Activated T-helper 2 cell treated with anti-CD3 and anti-CD28 coated beads, Interferon-gamma antibody, Interleukin-2, Interleukin-4, amounts not matched to agents 10 μg/mL and 5 μg/mL and 100 μg/mL, durations not matched to agents 14 hours and 24 hours and 36 hours (primary cell): ENCODE data around the gene NMT1. TPM values are rescaled to one million over a fixed set of nuclear protein-coding genes. Genes with fewer than 3 reads are reported as not detected.

ENCODE experiments used
- DNase-seq: peaks from one replicate; pipeline ENCODE4 v3.0.0; 2021; ENCODE audit warnings: low spot score
- H3K27ac Mint-ChIP-seq: one replicate; pipeline ENCODE4 v1.8.0; 2021; ENCODE audit warnings: mixed read lengths
- H3K27me3 Mint-ChIP-seq: one replicate; pipeline ENCODE4 v1.8.0; 2021; ENCODE audit warnings: low read depth, mixed read lengths
- H3K36me3 Mint-ChIP-seq: one replicate; pipeline ENCODE4 v1.8.0; 2021; ENCODE audit warnings: low read depth, mixed read lengths
- H3K4me1 Mint-ChIP-seq: one replicate; pipeline ENCODE4 v1.8.0; 2021; ENCODE audit warnings: low read depth, mixed read lengths
- H3K4me3 Mint-ChIP-seq: one replicate; pipeline ENCODE4 v1.8.0; 2021; ENCODE audit warnings: low read depth, mild to moderate bottlenecking, moderate library complexity, mixed read lengths
- H3K9me3 Mint-ChIP-seq: one replicate; pipeline ENCODE4 v1.8.0; 2021; ENCODE audit warnings: mixed read lengths
- intact Hi-C: fragments of 100-400 bp; cut with micrococcal nuclease; formaldehyde crosslinking; loops from one replicate; pipeline ENCODE4 v1.15.1; 2023
- total RNA-seq: library from RNA; stranded (reverse); gene quantifications from 2 replicates; pipeline ENCODE4 v1.2.3, GENCODE V29; 2022

Gene NMT1
- total RNA-seq, 1 donor from 2014 or later: 173 TPM

GRCh38 chr17:45092911-45093430, 31.9 kb downstream of the NMT1 start:
- Mint-ChIP-seq H3K27me3 (no peaks in the 10 kb centered on the region), H3K4me3 (no peak overlapping the region), H3K4me1 (peaks cover 1% of the 10 kb centered on the region), H3K27ac (no peak overlapping the region), H3K36me3 (peaks cover 73% of the 10 kb centered on the region), H3K9me3 (no peaks in the 10 kb centered on the region)
- intact Hi-C loops: no loop called here
- no peak for DNase-seq

- H3K9me3 Mint-ChIP-seq: no peaks in the 10 kb centered on the region
- H3K27ac Mint-ChIP-seq: no peak overlapping the region
- H3K27me3 Mint-ChIP-seq: no peaks in the 10 kb centered on the region
- intact Hi-C loops: no loop called here
- H3K4me3 Mint-ChIP-seq: no peak overlapping the region
- no peak for DNase-seq
- H3K36me3 Mint-ChIP-seq: peaks cover 74% of the 10 kb centered on the region
- H3K4me1 Mint-ChIP-seq: no peaks in the 10 kb centered on the region
Measured at GRCh38 chr17:45093444-45094110, 32.5 kb downstream of the NMT1 start.

DNA sequence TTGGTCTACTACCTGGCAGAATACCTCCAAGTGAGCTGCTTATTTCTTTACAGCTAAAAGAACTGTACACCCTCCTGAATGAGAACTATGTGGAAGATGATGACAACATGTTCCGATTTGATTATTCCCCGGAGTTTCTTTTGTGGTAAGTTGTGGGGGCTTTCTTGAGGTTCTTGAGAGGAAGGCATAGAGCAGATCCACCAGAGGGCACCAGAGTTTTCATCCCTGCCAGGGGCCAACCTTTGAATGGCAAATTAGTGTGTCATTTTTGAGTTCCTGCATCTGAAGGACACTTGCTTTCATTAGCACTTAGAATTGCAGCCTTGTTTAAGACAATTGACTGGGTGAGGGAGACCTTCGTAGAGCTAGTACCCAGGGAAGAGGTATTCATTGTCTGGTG, 35.0 kb downstream of the NMT1 start:
- H3K36me3 Mint-ChIP-seq: peaks cover 72% of the 10 kb centered on the region

DNA sequence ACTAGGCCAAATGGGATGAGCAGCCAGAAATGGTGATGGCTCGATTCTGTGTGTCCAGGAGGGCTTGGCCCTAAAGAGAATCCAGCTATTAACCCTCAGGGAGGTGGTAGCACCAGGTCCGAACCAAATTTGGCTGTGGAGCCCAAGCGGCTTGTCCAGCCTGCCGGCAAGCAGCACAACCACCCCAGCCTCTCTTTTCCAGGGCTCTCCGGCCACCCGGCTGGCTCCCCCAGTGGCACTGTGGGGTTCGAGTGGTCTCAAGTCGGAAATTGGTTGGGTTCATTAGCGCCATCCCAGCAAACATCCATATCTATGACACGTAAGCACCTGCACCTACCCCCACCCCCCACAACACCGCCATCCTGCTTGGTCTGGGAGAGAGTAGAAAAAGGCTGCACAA, 35.8 kb downstream of the NMT1 start:
- no peaks in the 10 kb centered on the region for H3K9me3 Mint-ChIP-seq
- no peak overlapping the region for H3K27ac Mint-ChIP-seq
- H3K4me3 Mint-ChIP-seq: no peak overlapping the region
- H3K36me3 Mint-ChIP-seq: peaks cover 71% of the 10 kb centered on the region
- intact Hi-C loops: no loop called here
- no peaks in the 10 kb centered on the region for H3K27me3 Mint-ChIP-seq
- H3K4me1 Mint-ChIP-seq: no peaks in the 10 kb centered on the region
- no peak for DNase-seq

More for the DNA sequence above, 35.0 kb downstream of the NMT1 start:
- no peak overlapping the region for H3K27ac Mint-ChIP-seq
- no peaks in the 10 kb centered on the region for H3K9me3 Mint-ChIP-seq
- intact Hi-C loops: no loop called here
- no peak for DNase-seq
- no peaks in the 10 kb centered on the region for H3K27me3 Mint-ChIP-seq
- no peaks in the 10 kb centered on the region for H3K4me1 Mint-ChIP-seq
- no peak overlapping the region for H3K4me3 Mint-ChIP-seq

- no peaks in the 10 kb centered on the region for H3K9me3 Mint-ChIP-seq
- DNase-seq: no peak
- no peak overlapping the region for H3K4me3 Mint-ChIP-seq
- H3K27me3 Mint-ChIP-seq: no peaks in the 10 kb centered on the region
- peaks cover 73% of the 10 kb centered on the region for H3K36me3 Mint-ChIP-seq
- H3K4me1 Mint-ChIP-seq: no peaks in the 10 kb centered on the region
- no peak overlapping the region for H3K27ac Mint-ChIP-seq
- intact Hi-C loops: no loop called here
Measured at GRCh38 chr17:45098081-45098868, 37.2 kb downstream of the NMT1 start.

GRCh38 chr17:45098869-45099616, 37.9 kb downstream of the NMT1 start:
- H3K36me3 Mint-ChIP-seq: peaks cover 74% of the 10 kb centered on the region
- H3K27ac Mint-ChIP-seq: no peak overlapping the region
- peak; percentile 59 for DNase-seq
- intact Hi-C loops: no loop called here
- no peaks in the 10 kb centered on the region for H3K4me1 Mint-ChIP-seq
- H3K9me3 Mint-ChIP-seq: no peaks in the 10 kb centered on the region
- no peak overlapping the region for H3K4me3 Mint-ChIP-seq
- no peaks in the 10 kb centered on the region for H3K27me3 Mint-ChIP-seq

DNA sequence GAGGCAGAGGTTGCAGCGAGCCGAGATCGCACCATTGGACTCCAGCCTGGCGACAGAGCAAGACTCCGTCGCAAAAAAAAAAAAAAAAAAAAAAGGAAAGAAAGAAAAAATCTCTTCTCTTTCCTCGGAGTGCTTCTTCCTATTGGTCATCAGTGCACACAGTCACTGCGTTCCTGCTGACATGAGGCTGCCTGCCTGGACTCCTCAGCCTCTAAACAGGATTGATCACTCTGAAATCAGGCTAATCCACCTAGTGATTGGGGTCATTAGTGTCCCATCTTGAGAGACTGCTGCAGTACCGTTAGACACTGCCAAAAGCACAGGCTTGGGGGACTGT, 40.4 kb downstream of the NMT1 start:
- Mint-ChIP-seq H3K27me3 (no peaks in the 10 kb centered on the region), H3K4me3 (no peak overlapping the region), H3K36me3 (peaks cover 78% of the 10 kb centered on the region), H3K27ac (no peak overlapping the region), H3K9me3 (no peaks in the 10 kb centered on the region), H3K4me1 (no peaks in the 10 kb centered on the region)
- intact Hi-C loops: no loop called here
- no peak for DNase-seq

GRCh38 chr17:45101883-45102811, 41.0 kb downstream of the NMT1 start:
- intact Hi-C loops: no loop called here
- no peaks in the 10 kb centered on the region for H3K4me1 Mint-ChIP-seq
- H3K9me3 Mint-ChIP-seq: no peaks in the 10 kb centered on the region
- no peak overlapping the region for H3K4me3 Mint-ChIP-seq
- no peaks in the 10 kb centered on the region for H3K27me3 Mint-ChIP-seq
- H3K36me3 Mint-ChIP-seq: peaks cover 78% of the 10 kb centered on the region
- no peak overlapping the region for H3K27ac Mint-ChIP-seq
- DNase-seq: no peak

GRCh38 chr17:45102856-45103255, 41.7 kb downstream of the NMT1 start:
- peaks cover 75% of the 10 kb centered on the region for H3K36me3 Mint-ChIP-seq
- H3K9me3 Mint-ChIP-seq: no peaks in the 10 kb centered on the region
- no peak overlapping the region for H3K4me3 Mint-ChIP-seq
- no peaks in the 10 kb centered on the region for H3K27me3 Mint-ChIP-seq
- H3K27ac Mint-ChIP-seq: no peak overlapping the region
- DNase-seq: no peak
- H3K4me1 Mint-ChIP-seq: no peaks in the 10 kb centered on the region
- intact Hi-C loops: no loop called here

- no peak overlapping the region for H3K4me3 Mint-ChIP-seq
- no peaks in the 10 kb centered on the region for H3K9me3 Mint-ChIP-seq
- intact Hi-C loops: no loop called here
- DNase-seq: no peak
- peaks cover 75% of the 10 kb centered on the region for H3K36me3 Mint-ChIP-seq
- H3K27ac Mint-ChIP-seq: no peak overlapping the region
- no peaks in the 10 kb centered on the region for H3K4me1 Mint-ChIP-seq
- H3K27me3 Mint-ChIP-seq: no peaks in the 10 kb centered on the region
Measured at GRCh38 chr17:45103269-45103795, 42.2 kb downstream of the NMT1 start.

DNA sequence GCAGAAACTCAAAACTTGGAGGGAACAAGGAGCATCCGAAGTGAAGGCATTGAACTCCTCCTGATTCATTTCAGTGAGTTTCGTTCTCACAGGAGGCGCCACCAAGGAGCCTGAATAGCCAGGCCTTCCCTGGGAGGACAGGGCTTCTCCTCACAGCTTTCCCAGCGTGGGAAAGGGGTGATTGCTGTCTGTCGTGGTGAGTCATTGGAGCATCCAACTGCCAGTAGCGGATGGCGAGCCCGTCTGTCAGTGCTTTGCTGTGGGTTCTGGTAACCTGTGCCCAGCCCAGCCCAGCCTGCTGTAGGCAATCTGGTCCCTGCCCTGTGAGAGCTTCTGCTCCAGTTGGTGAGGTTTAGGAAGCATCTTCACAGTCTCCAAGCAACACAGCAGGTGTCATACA, 42.9 kb downstream of the NMT1 start:
- no peaks in the 10 kb centered on the region for H3K27me3 Mint-ChIP-seq
- H3K4me1 Mint-ChIP-seq: no peaks in the 10 kb centered on the region
- no peaks in the 10 kb centered on the region for H3K9me3 Mint-ChIP-seq
- intact Hi-C loops: no loop called here
- H3K27ac Mint-ChIP-seq: no peak overlapping the region
- DNase-seq: no peak
- peaks cover 71% of the 10 kb centered on the region for H3K36me3 Mint-ChIP-seq
- no peak overlapping the region for H3K4me3 Mint-ChIP-seq

- peaks cover 68% of the 10 kb centered on the region for H3K36me3 Mint-ChIP-seq
Measured at GRCh38 chr17:45104497-45104896, 43.4 kb downstream of the NMT1 start.

More at GRCh38 chr17:45104497-45104896, 43.4 kb downstream of the NMT1 start:
- Mint-ChIP-seq H3K9me3 (no peaks in the 10 kb centered on the region), H3K4me1 (no peaks in the 10 kb centered on the region), H3K27ac (no peak overlapping the region), H3K4me3 (no peak overlapping the region), H3K27me3 (no peaks in the 10 kb centered on the region)
- no peak for DNase-seq
- intact Hi-C loops: no loop called here
